GM19239 (cell line): ENCODE measurements around the gene PLGLB2.
"Not testable (repeated sequence)": the region's sequence is repeated elsewhere in the genome, so short reads cannot be mapped to it uniquely, and the experiment has no call there.

Experiments
- DNase-seq: peaks from one replicate; pipeline ENCODE4 v3.0.0; 2011; ENCODE audit warnings: low spot score; ENCODE audit not compliant: insufficient read length
- FAIRE-seq: peaks from 2 replicates; lab custom pipeline; 2011; peaks lifted over from hg19 to GRCh38; lab: Jason Lieb, UNC

PLGLB2 gene

GRCh38 chr2:87747791-87748190, at the start of gene PLGLB2:
TSS of gene PLGLB2 (plus strand) at chr2:87748087. CDS start at chr2:87748154, 67 bp downstream.
- not testable (repeated sequence) for FAIRE-seq, DNase-seq

- not testable (repeated sequence) for FAIRE-seq, DNase-seq
These were observed 43.1 kb upstream of the PLGLB2 start for GRCh38 chr2:87704572-87705323.

GRCh38 chr2:87708368-87708767, 39.5 kb upstream of the PLGLB2 start:
- not testable (repeated sequence) for DNase-seq, FAIRE-seq

GRCh38 chr2:87727940-87728599, 19.8 kb upstream of the PLGLB2 start:
- FAIRE-seq, DNase-seq: not testable (repeated sequence)

GRCh38 chr2:87740928-87741327, 7.0 kb upstream of the PLGLB2 start:
- DNase-seq, FAIRE-seq: not testable (repeated sequence)

- DNase-seq, FAIRE-seq: not testable (repeated sequence)
These were observed 5.3 kb upstream of the PLGLB2 start for GRCh38 chr2:87742393-87743108.

GRCh38 chr2:87743638-87744037, 4.2 kb upstream of the PLGLB2 start:
- not testable (repeated sequence) for DNase-seq, FAIRE-seq

DNA sequence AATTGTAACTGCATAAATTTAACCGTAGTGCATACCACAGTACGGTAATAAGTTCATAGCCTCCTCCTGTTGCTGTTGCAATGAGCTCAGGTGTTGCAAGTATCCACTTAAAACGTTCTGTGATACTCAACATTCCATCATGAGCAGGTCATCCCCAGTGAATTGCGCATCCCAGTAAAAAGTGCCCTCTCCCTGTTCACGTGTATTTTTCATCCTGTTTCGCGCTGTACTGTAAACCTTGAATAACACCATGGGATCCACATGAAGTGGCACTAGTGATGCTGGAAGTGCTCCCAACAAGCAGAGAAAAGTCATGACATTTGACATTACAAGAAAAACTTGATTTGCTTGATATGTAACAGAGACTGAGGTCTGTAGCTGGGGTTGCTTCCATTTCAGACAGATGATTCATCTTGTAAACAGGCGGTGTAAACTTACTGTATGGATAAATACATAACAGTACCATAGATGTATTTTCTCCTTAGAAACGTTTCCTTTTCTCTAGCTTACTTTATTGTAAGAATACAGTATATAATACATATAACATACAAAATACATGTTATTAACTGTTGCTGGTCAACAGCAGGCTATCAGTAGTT, 2.4 kb upstream of the PLGLB2 start:
- FAIRE-seq, DNase-seq: not testable (repeated sequence)

- not testable (repeated sequence) for DNase-seq, FAIRE-seq
These were observed 637 bp downstream of the PLGLB2 start for GRCh38 chr2:87748524-87748923.

- not testable (repeated sequence) for DNase-seq, FAIRE-seq
These were observed 2.7 kb downstream of the PLGLB2 start for GRCh38 chr2:87750560-87750959.

DNA sequence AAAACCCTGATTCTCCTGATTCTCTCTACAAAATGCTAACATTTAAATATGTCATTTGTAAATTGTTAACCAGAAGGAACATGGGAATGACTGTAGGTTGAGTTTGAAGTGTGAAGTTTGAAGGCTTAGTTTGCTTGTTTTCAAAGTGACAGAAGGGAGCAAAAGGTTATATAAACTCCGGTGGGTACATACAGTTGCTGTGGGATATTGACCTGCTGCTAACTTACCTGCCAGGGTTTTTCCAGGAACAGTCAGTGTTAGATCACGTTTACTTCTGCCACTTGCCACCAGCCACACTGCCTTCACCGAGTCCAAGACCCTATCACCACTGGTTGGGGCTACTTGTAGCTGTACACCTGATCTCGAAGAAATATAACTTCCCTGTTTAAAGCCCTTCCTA, 6.9 kb downstream of the PLGLB2 start:
- DNase-seq, FAIRE-seq: not testable (repeated sequence)
